ENCODE data around the gene DNAJC30.

The DNAJC30 gene

GRCh38 chr7:73683056-73683787 is at the start of gene DNAJC30, which contains the start of gene BUD23:
Gene DNAJC30, minus strand, starts transcription at chr7:73683453. Its CDS starts 30 bp downstream, at chr7:73683423.
Gene BUD23, plus strand, starts transcription at chr7:73683597. Its CDS starts 29 bp downstream, at chr7:73683626.
- TF ChIP-seq CTCF (IDR thresholded peaks at IDR 0.05) = no peak

- TF ChIP-seq CTCF (IDR thresholded peaks at IDR 0.05) = no peak
Measured at GRCh38 chr7:73732397-73732796, 49.1 kb upstream of the DNAJC30 start.

GRCh38 chr7:73730485-73730884 is 47.2 kb upstream of the DNAJC30 start:
- no peak for TF ChIP-seq CTCF (IDR thresholded peaks at IDR 0.05)

GRCh38 chr7:73728551-73728950 is 45.3 kb upstream of the DNAJC30 start:
- no peak for TF ChIP-seq CTCF (IDR thresholded peaks at IDR 0.05)

- no peak for TF ChIP-seq CTCF (IDR thresholded peaks at IDR 0.05)
Measured at GRCh38 chr7:73727952-73728351, 44.7 kb upstream of the DNAJC30 start.

- peak; percentile 33; the same call in 1 of the 2 replicates for TF ChIP-seq CTCF (IDR thresholded peaks at IDR 0.05)
Measured at GRCh38 chr7:73726083-73726466, 42.8 kb upstream of the DNAJC30 start.

- no peak for TF ChIP-seq CTCF (IDR thresholded peaks at IDR 0.05)
Measured at GRCh38 chr7:73723813-73724212, 40.6 kb upstream of the DNAJC30 start.

Data from LNCAP (cell line).